Activated CD4-positive, alpha-beta T cell treated with anti-CD3 and anti-CD28 coated beads for 36 hours (primary cell): ENCODE measurements around the gene MMP25. TPM values are rescaled to one million over a fixed set of nuclear protein-coding genes. Genes with fewer than 3 reads are reported as not detected.

Source experiments
- ATAC-seq: fragments of 200-7000 bp; cut with Tn5 transposase; one replicate; pipeline ENCODE4 v1.10.0; 2021; ENCODE audit warnings: mild to moderate bottlenecking, moderate library complexity
- CTCF ChIA-PET: fragments of 350-600 bp; sonication (Branson Sonifier 250); formaldehyde crosslinking; loops from one replicate; lab custom pipeline; 2021; ENCODE audit warnings: antibody characterized with exemption; lab: Charles Lee
- POLR2A ChIA-PET: fragments of 350-600 bp; sonication (Branson Sonifier 250); formaldehyde crosslinking; loops from one replicate; lab custom pipeline; 2021; ENCODE audit warnings: antibody characterized with exemption, inconsistent platforms; lab: Charles Lee
- DNase-seq: peaks from one replicate; pipeline ENCODE4 v3.0.0-alpha.2; 2020
- H3K27ac Mint-ChIP-seq: one replicate; pipeline ENCODE4 v1.8.0; 2021; ENCODE audit warnings: mixed read lengths
- H3K27me3 Mint-ChIP-seq: one replicate; pipeline ENCODE4 v1.8.0; 2021; ENCODE audit warnings: mixed read lengths
- H3K36me3 Mint-ChIP-seq: one replicate; pipeline ENCODE4 v1.8.0; 2021; ENCODE audit warnings: low read depth, mixed read lengths
- H3K4me1 Mint-ChIP-seq: one replicate; pipeline ENCODE4 v1.8.0; 2021; ENCODE audit warnings: mixed read lengths
- H3K4me3 Mint-ChIP-seq: one replicate; pipeline ENCODE4 v1.8.0; 2021; ENCODE audit warnings: mild to moderate bottlenecking, moderate library complexity, mixed read lengths
- H3K9me3 Mint-ChIP-seq: one replicate; pipeline ENCODE4 v1.8.0; 2021; ENCODE audit warnings: low read depth, mixed read lengths
- intact Hi-C, 2 experiments: fragments of 100-400 bp; cut with DNase I in 1 of 2; cut with micrococcal nuclease in 1 of 2; formaldehyde crosslinking; loops; one replicate each; pipeline versions ENCODE4 v1.14.2 to v1.15.1; 2022 to 2024; cut with DNase I, micrococcal nuclease
- total RNA-seq, 2 experiments: library from RNA; stranded (reverse); gene quantifications; one replicate each; pipeline ENCODE4 v1.2.3, GENCODE V29; 2021

Gene MMP25
- total RNA-seq, 2 experiments from 2014 or later: 0.55 to 0.91 TPM

GRCh38 chr16:3094289-3095027, 48.1 kb downstream of the MMP25 start:
- Mint-ChIP-seq H3K4me3 (no peak overlapping the region), H3K9me3 (no peaks in the 10 kb centered on the region), H3K27me3 (no peaks in the 10 kb centered on the region), H3K36me3 (no peaks in the 10 kb centered on the region), H3K4me1 (peaks cover 32% of the 10 kb centered on the region), H3K27ac (peak overlapping the region; percentile 29)
- peak; percentile 77 for DNase-seq
- ATAC-seq: peak; percentile 53
- ChIA-PET POLR2A (no interaction called here), CTCF (interaction anchor here (0.7 to 2.7 kb wide), 7 partner anchors 14 to 63 kb away, joined by 3 to 19 read pairs (median 3); no protein-coding TSS in a partner anchor)
- intact Hi-C loops: loop anchor here (1.0 to 5.0 kb wide), 3 partner anchors 35 to 73 kb away; no protein-coding TSS in a partner anchor

- Mint-ChIP-seq H3K9me3 (no peaks in the 10 kb centered on the region), H3K27ac (no peak overlapping the region), H3K27me3 (no peaks in the 10 kb centered on the region), H3K4me3 (no peak overlapping the region), H3K4me1 (peaks cover 41% of the 10 kb centered on the region), H3K36me3 (no peaks in the 10 kb centered on the region)
- intact Hi-C loops: loop anchor here (1.0 to 5.0 kb wide), 3 partner anchors 28 to 71 kb away; no protein-coding TSS in a partner anchor
- CTCF ChIA-PET: interaction anchor here (0.6 to 9.4 kb wide), 15 partner anchors 14 to 76 kb away, joined by 3 to 125 read pairs (median 4); partner anchors contain the start of gene ZNF213
- DNase-seq (peak; percentile 82), ATAC-seq (peak; percentile 68)
- POLR2A ChIA-PET: interaction anchor here (0.7 to 1.5 kb wide), 4 partner anchors 9 to 54 kb away, joined by 3 to 6 read pairs (median 5); no protein-coding TSS in a partner anchor
Observed at GRCh38 chr16:3095869-3096268, 49.5 kb downstream of the MMP25 start.

- intact Hi-C loops: loop anchor here (1.0 to 5.0 kb wide), 3 partner anchors 28 to 71 kb away; no protein-coding TSS in a partner anchor
- no peak for ATAC-seq
- no peak overlapping the region for H3K4me3 Mint-ChIP-seq
Observed at GRCh38 chr16:3096362-3096761, 50.0 kb downstream of the MMP25 start.

GRCh38 chr16:3097266-3097665, 50.9 kb downstream of the MMP25 start:
- ATAC-seq (no peak), DNase-seq (no peak)
- Mint-ChIP-seq H3K36me3 (no peaks in the 10 kb centered on the region), H3K27me3 (no peaks in the 10 kb centered on the region), H3K4me3 (no peak overlapping the region), H3K27ac (no peak overlapping the region), H3K9me3 (no peaks in the 10 kb centered on the region), H3K4me1 (peaks cover 45% of the 10 kb centered on the region)
- intact Hi-C loops: loop anchor here in 1 of 2 experiments (5.0 kb wide), 1 partner anchor 70 kb away; no protein-coding TSS in a partner anchor
- ChIA-PET CTCF (interaction anchor here (0.7 to 9.4 kb wide), 8 partner anchors 8 to 52 kb away, joined by 3 to 125 read pairs (median 5); partner anchors contain the start of gene ZNF213), POLR2A (interaction anchor here (1.5 kb wide), 1 partner anchor 22 kb away, joined by 6 read pairs; no protein-coding TSS in a partner anchor)

More at GRCh38 chr16:3096362-3096761, 50.0 kb downstream of the MMP25 start:
- Mint-ChIP-seq H3K9me3 (no peaks in the 10 kb centered on the region), H3K36me3 (no peaks in the 10 kb centered on the region), H3K27ac (no peak overlapping the region), H3K4me1 (peaks cover 41% of the 10 kb centered on the region), H3K27me3 (no peaks in the 10 kb centered on the region)
- no peak for DNase-seq
- CTCF ChIA-PET: interaction anchor here (0.6 to 9.4 kb wide), 13 partner anchors 12 to 76 kb away, joined by 3 to 125 read pairs (median 4); partner anchors contain the start of gene ZNF213
- POLR2A ChIA-PET: interaction anchor here (1.3 to 1.5 kb wide), 2 partner anchors 21 to 25 kb away, joined by 5 to 6 read pairs; no protein-coding TSS in a partner anchor

- Mint-ChIP-seq H3K27ac (peak within 1 kb of the TSS; percentile 84), H3K36me3 (no peaks in the 10 kb centered on the region), H3K9me3 (no peaks in the 10 kb centered on the region), H3K27me3 (no peaks in the 10 kb centered on the region), H3K4me1 (peaks cover 53% of the 10 kb centered on the region), H3K4me3 (peak within 1 kb of the TSS; percentile 68)
- POLR2A ChIA-PET: interaction anchor here (0.6 to 1.2 kb wide), 3 partner anchors 33 to 76 kb away, joined by 3 to 10 read pairs (median 3); partner anchors contain the start of gene IL32
- no peak for ATAC-seq
- no peak for DNase-seq
- CTCF ChIA-PET: interaction anchor here (0.8 to 9.4 kb wide), 14 partner anchors 10 to 86 kb away, joined by 3 to 125 read pairs (median 6); partner anchors contain the start of genes CLDN9 and ZNF213
- intact Hi-C loops: loop anchor here in 1 of 2 experiments (5.0 kb wide), 1 partner anchor 69 kb away; no protein-coding TSS in a partner anchor
Observed at GRCh38 chr16:3098459-3099394, 52.4 kb downstream of the MMP25 start, which contains the start of gene ZSCAN10. Gene ZSCAN10 (minus strand): TSS chr16:3099294. CDS start chr16:3092937, 6,357 bp downstream.

GRCh38 chr16:3099395-3099731, 53.0 kb downstream of the MMP25 start:
- Mint-ChIP-seq H3K27ac (no peak overlapping the region), H3K36me3 (no peaks in the 10 kb centered on the region), H3K4me3 (no peak overlapping the region), H3K27me3 (no peaks in the 10 kb centered on the region), H3K4me1 (peaks cover 52% of the 10 kb centered on the region), H3K9me3 (no peaks in the 10 kb centered on the region)
- ATAC-seq (no peak), DNase-seq (peak; percentile 51)
- intact Hi-C loops: loop anchor here in 1 of 2 experiments (5.0 kb wide), 1 partner anchor 68 kb away; no protein-coding TSS in a partner anchor
- CTCF ChIA-PET: interaction anchor here (0.8 to 9.4 kb wide), 9 partner anchors 14 to 50 kb away, joined by 3 to 125 read pairs (median 6); no protein-coding TSS in a partner anchor
- POLR2A ChIA-PET: interaction anchor here (0.8 to 1.2 kb wide), 2 partner anchors 36 to 77 kb away, joined by 3 read pairs; partner anchors contain the start of gene ZNF213

GRCh38 chr16:3099732-3100499, 53.6 kb downstream of the MMP25 start:
- H3K4me1 Mint-ChIP-seq: peaks cover 49% of the 10 kb centered on the region
- CTCF ChIA-PET: interaction anchor here (0.8 to 9.4 kb wide), 11 partner anchors 8 to 41 kb away, joined by 3 to 125 read pairs (median 6); partner anchors contain the start of gene ZNF213

GRCh38 chr16:3101018-3101840, 54.9 kb downstream of the MMP25 start:
- Mint-ChIP-seq H3K27ac (peak overlapping the region; percentile 88), H3K4me3 (peak overlapping the region; percentile 69)

More at GRCh38 chr16:3099732-3100499, 53.6 kb downstream of the MMP25 start:
- Mint-ChIP-seq H3K27ac (peak overlapping the region; percentile 84), H3K36me3 (no peaks in the 10 kb centered on the region), H3K9me3 (no peaks in the 10 kb centered on the region), H3K27me3 (no peaks in the 10 kb centered on the region), H3K4me3 (peak overlapping the region; percentile 68)
- POLR2A ChIA-PET: interaction anchor here (0.8 kb wide), 1 partner anchor 35 kb away, joined by 3 read pairs; the partner anchor contains the start of gene ZNF213
- DNase-seq (peak; percentile 99), ATAC-seq (peak; percentile 84)
- intact Hi-C loops: loop anchor here (1.0 to 10.0 kb wide), 10 partner anchors 24 to 515 kb away; partner anchors contain the start of genes FLYWCH1 (in 1 of the 2), SLX4 (in 1 of the 2) and ZNF263 (in 1 of the 2)

More at GRCh38 chr16:3101018-3101840, 54.9 kb downstream of the MMP25 start:
- ChIA-PET POLR2A (interaction anchor here (1.1 kb wide), 1 partner anchor 91 kb away, joined by 4 read pairs; no protein-coding TSS in a partner anchor), CTCF (interaction anchor here (0.6 to 9.4 kb wide), 21 partner anchors 9 to 189 kb away, joined by 3 to 125 read pairs (median 4); partner anchors contain the start of gene ZNF213)
- H3K4me1 Mint-ChIP-seq: peaks cover 44% of the 10 kb centered on the region
- intact Hi-C loops: loop anchor here (1.0 to 10.0 kb wide), 5 partner anchors 28 to 514 kb away; partner anchors contain the start of genes FLYWCH1 (in 1 of the 2), SLX4 (in 1 of the 2) and ZNF263 (in 1 of the 2)
- H3K27me3 Mint-ChIP-seq: no peaks in the 10 kb centered on the region
- H3K9me3 Mint-ChIP-seq: no peaks in the 10 kb centered on the region
- ATAC-seq (peak; percentile 36), DNase-seq (peak; percentile 71)
- H3K36me3 Mint-ChIP-seq: no peaks in the 10 kb centered on the region
